Stimulated activated naive CD4-positive, alpha-beta T cell treated with Interleukin-2 at 50 U/mL for 16 hours (primary cell): Measurements from ENCODE around the gene PPP4R4.
"Not testable (repeated sequence)": the region's sequence is repeated elsewhere in the genome, so short reads cannot be mapped to it uniquely, and the experiment has no call there.

Experiments used
- DNase-seq: peaks from one replicate; lab custom pipeline; 2025; lab: John Stamatoyannopoulos, UW

The PPP4R4 gene

DNA sequence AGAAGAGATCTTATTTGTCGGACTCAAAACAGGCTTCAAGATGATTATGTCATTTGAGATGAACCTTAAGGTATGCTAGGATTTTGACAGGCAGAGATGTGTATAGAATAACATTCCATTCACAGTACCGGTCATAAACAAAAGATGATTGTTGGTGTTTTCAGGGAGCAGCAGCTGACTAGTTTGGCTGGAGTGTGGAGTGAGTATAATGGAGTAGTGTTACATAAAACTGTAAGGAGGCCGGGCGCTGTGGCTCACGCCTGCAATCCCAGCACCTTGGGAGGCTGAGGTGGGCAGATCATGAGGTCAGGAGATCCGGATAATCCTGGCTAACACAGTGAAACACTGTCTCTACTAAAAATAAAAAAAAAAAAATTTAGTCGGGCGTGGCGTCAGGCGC is 95.0 kb downstream of the PPP4R4 start:
- no peak for DNase-seq

DNA sequence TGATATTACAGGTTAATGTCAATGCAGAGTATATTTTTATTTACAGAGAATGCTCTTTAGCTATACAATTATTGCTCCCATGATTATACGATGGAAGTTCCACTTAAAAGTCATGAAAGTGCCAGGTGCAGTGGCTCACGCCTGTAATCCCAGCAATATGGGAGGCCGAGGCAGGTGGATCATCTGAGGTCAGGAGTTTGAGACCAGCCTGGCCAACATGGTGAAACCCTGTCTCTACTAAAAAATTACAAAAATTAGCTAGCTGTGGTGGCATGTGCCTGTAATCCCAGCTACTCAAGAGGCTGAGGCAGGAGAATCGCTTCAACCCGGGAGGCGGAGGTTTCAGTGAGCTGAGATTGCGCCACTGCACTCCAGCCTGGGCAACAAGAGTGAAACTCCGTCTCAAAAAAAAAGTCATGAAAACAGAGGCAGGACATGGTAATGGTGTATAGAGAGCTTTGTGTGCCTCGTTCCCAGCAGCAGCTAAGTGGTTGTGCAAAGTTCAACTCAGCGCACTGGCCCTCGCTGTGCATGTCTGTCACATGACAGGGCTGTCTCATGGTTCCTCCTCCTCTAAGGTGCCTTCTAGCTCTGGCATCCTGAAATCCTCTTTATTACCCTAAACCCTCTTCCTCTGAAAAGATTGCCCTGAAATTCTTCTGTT is 102.9 kb downstream of the PPP4R4 start:
- not testable (repeated sequence) for DNase-seq

DNA sequence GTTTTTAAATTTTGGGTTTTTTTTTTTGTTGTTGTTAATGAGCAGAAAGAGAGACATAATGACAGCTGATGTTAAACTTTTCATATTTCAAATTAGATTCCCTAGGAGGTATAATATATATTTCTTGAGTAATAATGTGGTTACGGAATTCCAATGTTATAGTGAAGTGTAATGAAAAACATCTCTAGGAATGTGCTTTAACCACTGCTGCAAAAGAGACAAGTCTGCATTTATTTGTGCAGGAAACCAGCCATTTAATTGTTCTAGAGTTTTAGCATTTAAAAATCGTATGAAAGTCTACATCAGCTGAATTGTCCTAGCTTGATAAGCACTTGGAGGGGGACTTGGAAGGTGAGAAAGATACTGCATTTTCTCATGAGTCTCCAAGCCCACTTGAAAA is 104.6 kb downstream of the PPP4R4 start:
- no peak for DNase-seq

DNA sequence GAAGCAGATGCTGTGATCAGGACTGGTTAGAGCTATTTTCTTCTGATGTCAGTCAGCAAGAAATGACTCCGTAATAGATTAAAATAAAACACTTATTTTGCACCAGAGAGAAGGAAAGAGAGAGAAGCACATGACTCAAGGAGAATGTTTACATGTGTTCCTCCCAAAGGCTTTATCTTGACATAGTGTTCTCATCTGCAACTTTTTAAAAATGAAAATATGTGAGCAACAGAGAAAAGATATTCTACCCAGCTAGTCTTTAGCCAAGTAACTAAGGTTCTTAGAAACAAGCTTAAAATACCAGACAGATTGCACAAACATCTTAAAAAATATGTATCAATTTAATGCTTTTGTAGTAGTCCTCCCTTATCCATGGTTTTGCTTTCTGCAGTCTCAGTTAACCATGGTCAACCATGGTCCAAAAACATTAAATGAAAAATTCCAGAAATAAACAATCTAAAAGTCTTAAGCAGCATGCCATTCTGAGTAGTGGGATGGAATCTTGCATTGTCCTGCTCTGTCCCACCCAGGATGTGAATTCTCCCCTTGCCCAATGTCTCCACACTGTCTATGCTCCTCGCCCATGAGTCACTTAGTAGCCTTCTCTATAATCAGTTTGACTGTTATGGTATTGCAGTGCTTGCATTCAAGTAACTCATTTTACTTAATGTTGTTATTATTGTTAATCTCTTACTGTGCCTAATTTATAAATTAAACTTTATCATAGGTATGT is 109.0 kb downstream of the PPP4R4 start:
- no peak for DNase-seq

DNA sequence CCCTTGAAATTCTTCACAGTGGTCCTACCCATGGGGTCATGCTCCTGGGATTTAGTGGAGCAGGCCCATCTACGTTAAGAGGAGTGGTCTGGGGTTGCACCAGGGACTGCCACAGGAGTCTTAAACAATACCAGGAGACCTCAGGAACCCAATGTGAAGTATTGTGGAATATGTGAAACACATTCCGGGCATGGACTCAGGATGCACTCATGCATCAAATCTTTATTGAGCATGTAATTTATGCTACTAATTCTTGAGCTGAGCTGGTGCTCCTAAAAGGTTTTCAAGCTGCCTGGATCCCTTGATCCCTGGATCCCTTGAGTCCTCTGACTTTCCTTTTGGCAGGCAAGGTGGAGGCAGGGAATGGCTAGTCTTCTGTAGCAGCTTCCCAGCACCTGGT is 110.1 kb downstream of the PPP4R4 start:
- no peak for DNase-seq

DNA sequence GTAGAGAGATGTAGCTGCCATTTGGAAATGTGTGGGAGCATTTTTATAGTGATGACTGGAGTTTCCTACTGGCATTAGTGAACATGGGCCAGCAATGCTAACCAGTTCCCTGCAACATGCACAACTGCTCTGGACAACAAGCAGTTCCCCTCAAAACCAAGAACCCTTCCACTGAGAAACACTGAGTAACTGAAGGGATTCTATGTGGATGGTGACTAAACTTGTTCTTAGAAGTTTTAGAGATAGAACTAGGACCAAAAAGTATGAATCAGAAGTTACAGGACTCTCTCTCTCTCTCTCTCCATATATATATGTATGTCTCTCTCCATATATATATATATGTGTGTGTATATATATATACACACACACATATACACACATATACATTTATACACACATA is 111.0 kb downstream of the PPP4R4 start:
- no peak for DNase-seq

DNA sequence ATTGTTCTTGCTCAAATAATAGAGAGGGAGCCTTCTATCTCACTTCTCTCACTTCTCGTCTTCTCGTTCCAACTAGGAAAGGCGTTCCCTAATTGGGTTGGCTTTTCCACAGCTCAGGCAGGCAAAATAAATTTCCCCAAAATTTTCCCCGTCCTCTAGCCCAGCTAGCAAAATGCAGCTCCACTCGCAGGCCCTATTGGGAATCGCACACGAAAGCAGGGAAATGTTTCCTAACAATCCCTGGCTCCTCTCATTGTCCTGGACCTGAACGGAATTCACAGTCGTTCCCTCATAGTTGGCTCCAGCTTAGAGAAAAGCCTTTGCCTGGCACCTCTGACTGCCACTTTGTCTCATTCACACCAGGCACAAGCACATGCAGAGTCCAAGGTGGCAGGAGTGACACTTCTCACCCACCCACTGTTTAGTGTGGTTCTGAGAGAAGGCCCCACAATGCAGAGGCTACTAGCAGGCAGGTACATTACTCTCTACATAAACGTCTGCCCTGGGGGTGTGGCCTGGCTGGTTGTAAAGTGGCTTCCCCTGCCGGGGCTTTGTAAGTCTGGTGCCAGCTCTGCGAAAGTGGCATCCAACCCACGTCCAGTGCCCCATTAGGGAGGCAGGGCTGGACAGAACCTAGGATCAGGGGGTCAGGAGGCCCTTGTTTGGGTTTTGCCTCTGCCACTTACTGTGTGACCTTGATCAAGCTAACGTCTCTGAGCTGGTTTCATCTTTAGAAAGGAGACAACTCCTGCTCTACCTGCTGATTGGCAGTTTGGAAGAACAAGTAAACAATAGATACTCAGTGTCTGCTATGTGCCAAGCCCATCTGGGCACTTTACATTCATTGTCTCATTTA is 114.7 kb downstream of the PPP4R4 start:
- DNase-seq, result no peak

DNA sequence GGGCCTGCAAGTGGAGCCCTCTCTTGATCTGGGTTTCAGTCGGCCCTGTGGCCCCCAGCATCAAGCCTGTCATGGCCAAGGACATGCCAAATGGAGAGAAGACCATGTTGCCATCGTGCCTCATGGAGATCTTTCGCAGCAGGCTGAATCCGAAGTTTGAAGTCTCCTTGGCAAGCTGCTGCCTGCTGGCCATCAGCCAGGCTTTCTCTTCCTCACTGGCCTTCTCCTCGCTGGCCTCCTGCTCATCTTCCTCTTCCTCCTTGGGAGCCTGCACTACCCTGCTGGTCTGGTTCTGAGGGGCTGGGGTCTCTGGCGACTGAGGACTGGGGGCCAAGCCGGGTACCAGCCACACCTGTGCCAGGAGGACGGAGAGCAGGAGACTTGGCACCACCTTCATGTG is 116.1 kb downstream of the PPP4R4 start:
- no peak for DNase-seq

- DNase-seq, result no peak
These were observed 117.2 kb downstream of the PPP4R4 start for GRCh38 chr14:94291159-94291905.

- no peak for DNase-seq
These were observed 117.9 kb downstream of the PPP4R4 start for GRCh38 chr14:94291906-94292525.

DNA sequence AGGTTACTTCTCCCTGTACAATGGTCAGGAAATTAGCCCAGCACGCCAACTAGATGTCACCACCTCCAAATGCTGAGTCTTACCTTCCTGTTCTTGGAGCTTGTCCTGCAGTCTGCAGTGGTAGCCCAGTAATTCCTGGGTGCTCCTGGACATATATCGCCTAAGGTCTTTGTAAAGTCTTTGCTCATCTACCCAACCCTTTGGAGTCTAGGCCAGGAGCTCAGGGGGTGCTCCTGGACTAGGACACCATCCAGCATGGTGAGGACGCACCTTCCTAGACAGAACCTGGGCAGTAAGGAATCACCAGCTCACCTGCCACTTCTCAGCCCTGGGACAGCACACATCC is 118.4 kb downstream of the PPP4R4 start:
- no peak for DNase-seq

- DNase-seq, result no peak
These were observed 118.9 kb downstream of the PPP4R4 start, which contains the start of gene SERPINA10 for GRCh38 chr14:94292872-94293577. TSS of gene SERPINA10 (minus strand) at chr14:94293268. CDS start at chr14:94290593, 2,675 bp downstream.

DNA sequence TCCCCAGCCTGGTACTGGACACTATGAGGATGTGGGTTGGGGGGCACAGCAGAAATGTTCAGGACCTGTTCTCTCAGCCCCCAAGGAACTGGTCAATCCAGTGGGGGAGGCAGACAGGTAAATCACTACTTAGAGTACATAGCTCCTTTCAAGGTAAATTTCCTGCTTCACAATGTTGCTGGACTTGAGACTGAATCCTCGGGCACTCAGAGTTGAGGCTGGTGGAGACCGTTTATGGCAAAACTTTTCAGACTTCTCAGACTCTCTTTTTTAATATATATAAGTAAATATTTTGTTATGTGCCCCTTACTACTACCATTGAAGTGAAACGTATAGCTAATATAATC is 119.4 kb downstream of the PPP4R4 start:
- DNase-seq, result no peak

- no peak for DNase-seq
These were observed 121.4 kb downstream of the PPP4R4 start for GRCh38 chr14:94295360-94296180.

DNA sequence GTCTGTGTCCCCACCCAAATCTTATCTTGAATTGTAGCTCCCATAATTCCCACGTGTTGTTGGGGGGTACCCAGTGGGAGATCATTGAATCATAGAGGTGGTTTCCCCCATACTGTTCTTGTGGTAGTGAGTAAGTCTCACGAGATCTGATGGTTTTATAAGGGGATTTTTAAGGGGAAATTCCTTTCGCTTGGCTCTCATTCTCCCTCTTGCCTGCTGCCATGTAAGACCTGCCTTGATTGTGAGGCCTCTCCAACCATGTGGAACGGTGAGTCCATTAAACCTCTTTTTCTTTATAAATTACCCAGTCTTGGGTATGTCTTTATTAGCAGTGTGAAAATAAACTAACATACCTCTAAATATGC is 122.0 kb downstream of the PPP4R4 start:
- DNase-seq, result not testable (repeated sequence)

DNA sequence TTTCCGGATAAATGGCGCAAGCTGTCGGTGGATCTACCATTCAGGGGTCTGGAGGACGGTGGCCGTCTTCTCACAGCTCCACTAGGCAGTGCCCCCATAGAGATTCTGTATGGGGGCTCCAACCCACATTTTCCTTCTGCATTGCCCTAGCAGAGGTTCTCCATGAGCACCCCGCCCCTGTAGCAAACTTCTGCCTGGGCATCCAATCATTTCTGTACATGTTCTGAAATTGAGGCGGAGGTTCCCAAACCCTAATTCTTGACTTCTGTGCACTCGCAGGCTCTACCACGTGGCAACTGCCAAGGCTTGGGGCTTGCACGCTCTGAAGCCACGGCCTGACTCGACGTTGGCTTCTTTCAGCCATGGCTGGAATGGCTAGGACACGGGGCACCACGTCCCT is 124.0 kb downstream of the PPP4R4 start:
- no peak for DNase-seq

GRCh38 chr14:94303111-94303510 is 129.0 kb downstream of the PPP4R4 start:
- no peak for DNase-seq

GRCh38 chr14:94304243-94304642 is 130.1 kb downstream of the PPP4R4 start:
- DNase-seq, result no peak

DNA sequence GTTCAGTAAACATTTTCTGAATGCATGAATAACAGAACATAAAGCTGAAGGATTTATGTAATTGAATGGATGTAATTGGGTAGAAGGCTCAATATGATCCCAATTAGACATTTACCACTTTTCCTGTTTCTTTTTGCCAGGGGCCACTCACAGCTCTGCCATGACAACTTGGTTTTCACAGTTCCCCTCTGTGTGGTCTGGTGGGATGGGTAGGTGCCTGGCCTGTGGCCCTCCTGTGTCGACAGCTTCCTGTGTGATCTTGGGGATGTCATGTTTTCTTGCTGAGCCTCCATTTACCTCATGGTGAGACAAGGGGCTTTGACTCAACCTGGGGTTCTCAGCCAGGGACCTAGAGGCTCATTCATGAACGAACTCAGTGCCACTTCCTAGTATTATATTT is 131.5 kb downstream of the PPP4R4 start:
- no peak for DNase-seq
